Neuronal stem cell (in vitro differentiated cells): ENCODE results near the gene RFC2. TPM values are rescaled to one million over a fixed set of nuclear protein-coding genes. Genes with fewer than 3 reads are reported as not detected.

Source experiments
- DNase-seq: peaks from one replicate; pipeline ENCODE4 v3.0.0-alpha.2; 2013; ENCODE audit warnings: low spot score
- H2AFZ ChIP-seq: one replicate; pipeline ENCODE4 v1.6.1; 2013; ENCODE audit warnings: mild to moderate bottlenecking, low read length, inconsistent platforms
- H2AK5ac ChIP-seq: 2 replicates; pipeline ENCODE4 v1.6.1; 2013; ENCODE audit warnings: low read depth, mild to moderate bottlenecking, inconsistent platforms, low read length, moderate library complexity, mixed read lengths
- H2BK120ac ChIP-seq: 2 replicates; pipeline ENCODE4 v1.6.1; 2013; ENCODE audit warnings: low read depth, mild to moderate bottlenecking, inconsistent platforms, low read length, moderate library complexity, mixed read lengths
- H2BK12ac ChIP-seq: one replicate; pipeline ENCODE4 v1.6.1; 2013; ENCODE audit warnings: low read length, inconsistent platforms
- H2BK15ac ChIP-seq: 2 replicates; pipeline ENCODE4 v1.6.1; 2013; ENCODE audit warnings: mild to moderate bottlenecking, low read length, inconsistent platforms, mixed read lengths
- H2BK5ac ChIP-seq: one replicate; pipeline ENCODE4 v1.6.1; 2013; ENCODE audit warnings: inconsistent platforms, mild to moderate bottlenecking, low read length, moderate library complexity
- H3K14ac ChIP-seq: one replicate; pipeline ENCODE4 v1.6.1; 2013; ENCODE audit warnings: low read length, inconsistent platforms
- H3K18ac ChIP-seq: 2 replicates; pipeline ENCODE4 v1.6.1; 2013; ENCODE audit warnings: low read length, inconsistent platforms
- H3K23ac ChIP-seq: 2 replicates; pipeline ENCODE4 v1.6.1; 2013; ENCODE audit warnings: low read depth, mild to moderate bottlenecking, mixed read lengths, low read length, inconsistent platforms; ENCODE audit not compliant: poor library complexity
- H3K27ac ChIP-seq: replicated peaks from 3 replicates; pipeline ENCODE4 v1.5.1; 2013; ENCODE audit warnings: low read length, inconsistent platforms
- H3K27me3 ChIP-seq, 3 experiments: 2 replicates each; pipeline ENCODE4 v1.6.1; 2013; ENCODE audit warnings: low read length in 3 of 3, mild to moderate bottlenecking in 2 of 3, inconsistent platforms in 1 of 3, low read depth in 1 of 3, mixed read lengths in 1 of 3, moderate library complexity in 1 of 3; ENCODE audit not compliant: control insufficient read depth in 3 of 3, insufficient read depth in 3 of 3
- H3K36me3 ChIP-seq, 2 donors: replicated peaks in 1 of 2; 2 replicates each; pipeline ENCODE4 v1.6.1; 2013; ENCODE audit warnings: low read length in 2 of 2; ENCODE audit not compliant: control insufficient read depth in 2 of 2, insufficient read depth in 2 of 2
- H3K4ac ChIP-seq: 2 replicates; pipeline ENCODE4 v1.6.1; 2013; ENCODE audit warnings: inconsistent platforms, mild to moderate bottlenecking, low read length, moderate library complexity
- H3K4me1 ChIP-seq, 2 donors: 1 replicate in 1 of 2; 2 replicates in 1 of 2; pipeline ENCODE4 v1.6.1; 2013; ENCODE audit warnings: low read length in 2 of 2, low read depth in 1 of 2; ENCODE audit not compliant: control insufficient read depth in 2 of 2, insufficient read depth in 1 of 2
- H3K4me2 ChIP-seq: one replicate; pipeline ENCODE4 v1.6.1; 2013; ENCODE audit warnings: mild to moderate bottlenecking, low read length, inconsistent platforms; ENCODE audit not compliant: insufficient read depth, poor library complexity, severe bottlenecking
- H3K4me3 ChIP-seq, 2 donors: 2 replicates each; pipeline ENCODE4 v1.5.1; 2013; ENCODE audit warnings: low read length in 2 of 2, mild to moderate bottlenecking in 2 of 2, inconsistent platforms in 1 of 2, moderate library complexity in 1 of 2
- H3K79me1 ChIP-seq: one replicate; pipeline ENCODE4 v1.6.1; 2013; ENCODE audit warnings: low read depth, mild to moderate bottlenecking, inconsistent platforms, low read length, moderate library complexity
- H3K9ac ChIP-seq: one replicate; pipeline ENCODE4 v1.6.1; 2013; ENCODE audit warnings: mild to moderate bottlenecking, low read depth, low read length, inconsistent platforms; ENCODE audit not compliant: poor library complexity
- H3K9me3 ChIP-seq, 2 donors: replicated peaks in 1 of 2; 2 replicates each; pipeline versions ENCODE3 to v1.6.1; 2013; ENCODE audit warnings: low read length in 2 of 2, mild to moderate bottlenecking in 2 of 2, inconsistent platforms in 1 of 2, low read depth in 1 of 2, mixed read lengths in 1 of 2, moderate library complexity in 1 of 2; ENCODE audit not compliant: control insufficient read depth in 2 of 2, insufficient read depth in 1 of 2
- H4K8ac ChIP-seq: one replicate; pipeline ENCODE4 v1.6.1; 2013; ENCODE audit warnings: low read depth, mild to moderate bottlenecking, inconsistent platforms, low read length, moderate library complexity
- H4K91ac ChIP-seq: one replicate; pipeline ENCODE4 v1.6.1; 2013; ENCODE audit warnings: low read length, low read depth, mild to moderate bottlenecking, inconsistent platforms; ENCODE audit not compliant: poor library complexity
- WGBS, 2 donors: extraction: QIAGEN DNeasy Blood & Tissue Kit; methylation state at CpG; one replicate each; pipeline ENCODE4 v1.1.7; 2013; ENCODE audit warnings: missing lambda C conversion rate in 2 of 2, mixed read lengths in 1 of 2; ENCODE audit not compliant: insufficient read length in 2 of 2, insufficient replicate concordance in 1 of 2; ENCODE audit errors: extremely low coverage in 2 of 2; 5-methylcytosine and 5-hydroxymethylcytosine counted together
- polyA plus RNA-seq, 2 experiments: library from polyadenylated mRNA; stranded (reverse); fragments of 200-250 nt; gene quantifications; one replicate each; pipeline ENCODE4 v1.2.3, GENCODE V29; 2013

The RFC2 gene
- 48.8 TPM for polyA plus RNA-seq (2013, experiment 1 of 2)
- polyA plus RNA-seq (2013, experiment 2 of 2): 48.1 TPM

DNA sequence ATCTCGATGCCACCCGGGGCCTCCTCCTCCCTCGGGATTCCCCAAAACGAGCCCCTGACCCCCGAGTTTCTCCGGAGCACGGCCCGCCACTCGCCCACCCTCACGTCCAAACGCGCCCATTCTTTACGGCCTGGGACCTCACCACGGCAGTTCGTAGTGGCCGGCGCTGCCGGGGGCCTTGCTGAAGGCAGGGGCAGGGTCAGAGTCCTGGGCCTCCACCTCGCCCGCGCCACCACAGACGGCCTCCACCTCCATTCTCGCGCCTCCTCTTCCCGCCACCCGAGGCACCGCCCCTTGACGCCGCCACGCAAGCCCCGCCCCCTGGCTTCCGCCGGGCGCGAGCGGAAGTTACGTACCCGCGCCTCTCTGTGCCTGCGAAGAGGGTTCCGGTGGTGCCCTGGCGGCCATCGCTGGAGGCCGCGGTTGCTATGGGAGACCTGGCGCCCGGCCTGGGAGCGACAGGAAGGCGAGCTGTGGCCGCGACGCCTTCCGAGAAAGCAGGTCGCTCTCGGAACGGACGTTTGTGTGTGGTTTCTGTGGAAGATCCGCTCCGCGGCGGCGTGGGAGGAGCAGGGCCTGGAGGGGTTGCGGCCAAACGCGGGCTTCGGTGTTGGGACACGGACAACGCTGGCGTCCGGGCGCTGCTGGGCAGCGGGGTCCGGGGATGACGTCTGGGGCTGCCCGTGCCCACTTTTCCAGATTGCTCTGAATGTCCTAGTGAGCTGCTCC, at the start of gene RFC2:
Gene RFC2, minus strand, starts transcription at position 271 of the 729 bp plus-strand sequence. Its CDS starts 16 bp downstream, at position 255.
- H3K14ac ChIP-seq: peak within 1 kb of the TSS; percentile 84
- peak within 1 kb of the TSS; percentile 90 for H2AK5ac ChIP-seq
- H3K4me3 ChIP-seq: peak within 1 kb of the TSS; percentile 95 to 100
- no peak within 1 kb of the TSS for H2BK5ac ChIP-seq
- H3K27ac ChIP-seq: peak within 1 kb of the TSS; percentile 61
- H3K9ac ChIP-seq: peak within 1 kb of the TSS; percentile 98
- H2BK15ac ChIP-seq: peak within 1 kb of the TSS; percentile 75
- H2BK12ac ChIP-seq: no peak within 1 kb of the TSS
- H3K23ac ChIP-seq: peak within 1 kb of the TSS; percentile 38
- no peak within 1 kb of the TSS for H4K8ac ChIP-seq
- peak within 1 kb of the TSS; percentile 70 for H3K4me2 ChIP-seq
- H2BK120ac ChIP-seq: no peak within 1 kb of the TSS
- no peaks in the 10 kb centered on the region for H3K9me3 ChIP-seq
- H3K18ac ChIP-seq: peak within 1 kb of the TSS; percentile 99
- peaks cover 9% of the 10 kb centered on the region for H3K79me1 ChIP-seq
- H4K91ac ChIP-seq: no peak within 1 kb of the TSS
- H3K36me3 ChIP-seq: peaks cover 12 to 34% of the 10 kb centered on the region in 2 donors
- peaks cover 2 to 7% of the 10 kb centered on the region in 2 donors for H3K4me1 ChIP-seq
- H3K4ac ChIP-seq: peak within 1 kb of the TSS; percentile 84
- H2AFZ ChIP-seq: peak within 1 kb of the TSS; percentile 93
- no CpG with 5 or more reads among the region's 75 CpGs for WGBS, 2 donors
- no peaks in the 10 kb centered on the region for H3K27me3 ChIP-seq
- peak; percentile 94 for DNase-seq

- Histone ChIP-seq H3K9me3 (no peaks in the 10 kb centered on the region), H3K14ac (peak overlapping the region; percentile 75), H3K4me1 (peaks cover 6 to 13% of the 10 kb centered on the region in 2 donors), H3K9ac (no peak overlapping the region), H3K4me3 (no peak overlapping the region), H3K27ac (no peak overlapping the region), H2BK12ac (no peak overlapping the region), H3K36me3 (peaks cover 0 to 1% of the 10 kb centered on the region in 2 donors), H3K4ac (no peak overlapping the region), H2AK5ac (no peak overlapping the region), H2BK120ac (no peak overlapping the region), H2BK15ac (no peak overlapping the region), H4K8ac (peak overlapping the region; percentile 65), H3K4me2 (no peak overlapping the region), H4K91ac (no peak overlapping the region), H2BK5ac (no peak overlapping the region), H3K27me3 (no peaks in the 10 kb centered on the region), H2AFZ (no peak overlapping the region), H3K23ac (peak overlapping the region; percentile 44), H3K18ac (peak overlapping the region; percentile 2), H3K79me1 (peaks cover 17% of the 10 kb centered on the region)
- no peak for DNase-seq
- WGBS, 2 donors: no CpG with 5 or more reads among the region's 10 CpGs
Observed at GRCh38 chr7:74302745-74303221, 48.6 kb upstream of the RFC2 start.

DNA sequence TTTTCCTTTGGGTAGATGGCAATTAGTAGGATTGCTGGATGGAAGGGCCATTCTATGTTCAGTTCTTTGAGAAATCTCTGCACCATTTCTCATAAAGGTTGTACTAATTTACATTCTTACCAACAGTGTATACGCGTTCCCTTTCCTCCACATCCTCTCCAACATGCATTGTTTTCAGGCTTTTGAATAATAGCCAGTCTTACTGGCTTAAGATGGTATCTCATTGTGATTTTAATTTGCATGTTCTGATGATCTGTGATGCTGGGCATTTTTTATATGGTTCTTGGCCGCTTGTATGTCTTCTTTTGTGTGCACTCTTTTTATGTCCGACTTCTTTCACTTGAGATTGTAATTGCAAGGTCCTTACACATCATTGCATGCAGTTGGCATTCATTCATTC, 46.7 kb upstream of the RFC2 start:
- Histone ChIP-seq H2AK5ac (no peak overlapping the region), H3K4ac (no peak overlapping the region), H3K27ac (no peak overlapping the region), H3K23ac (no peak overlapping the region), H3K18ac (no peak overlapping the region), H3K79me1 (peaks cover 9% of the 10 kb centered on the region), H3K14ac (no peak overlapping the region), H2BK12ac (no peak overlapping the region), H3K4me2 (no peak overlapping the region), H3K4me1 (no peaks in the 10 kb centered on the region), H3K9me3 (peaks cover 0 to 2% of the 10 kb centered on the region in 2 donors), H3K27me3 (no peaks in the 10 kb centered on the region), H2BK120ac (no peak overlapping the region), H2BK15ac (no peak overlapping the region), H3K9ac (no peak overlapping the region), H3K36me3 (peaks cover 0 to 8% of the 10 kb centered on the region in 2 donors), H2BK5ac (no peak overlapping the region), H3K4me3 (no peak overlapping the region), H2AFZ (no peak overlapping the region), H4K8ac (no peak overlapping the region), H4K91ac (no peak overlapping the region)
- no peak for DNase-seq
- WGBS, 2 donors: no CpG with 5 or more reads among the region's 4 CpGs

- Histone ChIP-seq H2BK120ac (no peak overlapping the region), H3K18ac (no peak overlapping the region), H3K9ac (no peak overlapping the region), H3K4ac (no peak overlapping the region), H3K27ac (no peak overlapping the region), H3K4me3 (no peak overlapping the region), H4K91ac (no peak overlapping the region), H2BK15ac (no peak overlapping the region), H4K8ac (no peak overlapping the region), H3K23ac (no peak overlapping the region), H3K4me1 (peaks cover 2 to 6% of the 10 kb centered on the region in 2 donors), H2BK12ac (no peak overlapping the region), H2AK5ac (no peak overlapping the region), H3K36me3 (peaks cover 0 to 14% of the 10 kb centered on the region in 2 donors), H3K79me1 (peaks cover 16% of the 10 kb centered on the region), H3K4me2 (no peak overlapping the region), H3K14ac (no peak overlapping the region), H2BK5ac (no peak overlapping the region), H3K9me3 (peaks cover 0 to 2% of the 10 kb centered on the region in 2 donors), H3K27me3 (no peaks in the 10 kb centered on the region), H2AFZ (no peak overlapping the region)
- no peak for DNase-seq
- no CpG with 5 or more reads among the region's 8 CpGs for WGBS, 2 donors
Observed at GRCh38 chr7:74299401-74299800, 45.2 kb upstream of the RFC2 start.
